BLaER1 treated with 17β-estradiol and CSF1 and Interleukin-3, amounts not matched to agents 10 nM and 100 nM (cell line): Measurements from ENCODE around the gene FCF1.
"Not testable (repeated sequence)": the region's sequence is repeated elsewhere in the genome, so short reads cannot be mapped to it uniquely, and the experiment has no call there.

Experiments used
- H3K27ac ChIP-seq, 11 experiments: shearing (Covaris generic); formaldehyde crosslinking; 2 replicates each; pipeline ENCODE4 v1.8.1; 2022
- H3K27me3 ChIP-seq, 11 experiments: shearing (Covaris generic); formaldehyde crosslinking; 2 replicates each; pipeline ENCODE4 v1.8.1; 2022
- H3K36me3 ChIP-seq, 11 experiments: shearing (Covaris generic); formaldehyde crosslinking; 2 replicates each; pipeline ENCODE4 v1.8.1; 2022
- H3K4me1 ChIP-seq, 10 experiments: shearing (Covaris generic); formaldehyde crosslinking; 2 replicates each; pipeline ENCODE4 v1.8.1; 2022
- H3K4me2 ChIP-seq, 11 experiments: shearing (Covaris generic); formaldehyde crosslinking; 2 replicates each; pipeline ENCODE4 v1.8.1; 2022
- H3K4me3 ChIP-seq, 10 experiments: shearing (Covaris generic); formaldehyde crosslinking; 2 replicates each; pipeline ENCODE4 v1.8.1; 2022
- H3K9ac ChIP-seq, 11 experiments: shearing (Covaris generic); formaldehyde crosslinking; 2 replicates each; pipeline ENCODE4 v1.8.1; 2022
- H3K9me3 ChIP-seq, 11 experiments: shearing (Covaris generic); formaldehyde crosslinking; replicated peaks in 1 of 11; 2 replicates each; pipeline ENCODE4 v1.8.1; 2022
- H4K20me1 ChIP-seq, 11 experiments: shearing (Covaris generic); formaldehyde crosslinking; 2 replicates each; pipeline ENCODE4 v1.8.1; 2022
- Cebpa-rat ChIP-seq, 11 experiments: shearing (Covaris generic); IDR thresholded peaks; 2 replicates each; pipeline ENCODE4 v1.8.1; 2022

FCF1 gene

GRCh38 chr14:74737753-74738325 is 24.9 kb downstream of the FCF1 start:
- H3K36me3 ChIP-seq, result peaks cover 59 to 70% (median 65%) of the 10 kb centered on the region in 11 experiments

GRCh38 chr14:74739293-74740030 is 26.5 kb downstream of the FCF1 start:
- H3K9me3 ChIP-seq, result no peaks in the 10 kb centered on the region
- H3K4me1 ChIP-seq, result 0 out of 20 replicates have a peak, but pooled peaks cover 0 to 4% (median 0%) of the 10 kb centered on the region in 10 experiments
- no peak overlapping the region for H3K4me2 ChIP-seq
- TF ChIP-seq Cebpa-rat (IDR thresholded peaks at IDR 0.05), result no peak
- H4K20me1 ChIP-seq, result no peaks in the 10 kb centered on the region
- no peak overlapping the region for H3K27ac ChIP-seq
- H3K27me3 ChIP-seq, result no peaks in the 10 kb centered on the region
- no peak overlapping the region for H3K4me3 ChIP-seq
- H3K36me3 ChIP-seq, result peaks cover 45 to 55% (median 50%) of the 10 kb centered on the region in 11 experiments
- no peak overlapping the region for H3K9ac ChIP-seq

More at GRCh38 chr14:74737753-74738325, 24.9 kb downstream of the FCF1 start:
- Histone ChIP-seq H3K9ac (no peak overlapping the region), H3K4me3 (no peak overlapping the region), H3K4me2 (no peak overlapping the region), H3K27ac (no peak overlapping the region), H4K20me1 (no peaks in the 10 kb centered on the region), H3K9me3 (no peaks in the 10 kb centered on the region), H3K27me3 (no peaks in the 10 kb centered on the region), H3K4me1 (0 out of 20 replicates have a peak, but pooled peaks cover 0 to 4% (median 0%) of the 10 kb centered on the region in 10 experiments)
- no peak for TF ChIP-seq Cebpa-rat (IDR thresholded peaks at IDR 0.05)

GRCh38 chr14:74747237-74747636 is 34.3 kb downstream of the FCF1 start:
- Histone ChIP-seq H3K9ac (no peak overlapping the region), H3K4me3 (no peak overlapping the region), H4K20me1 (no peaks in the 10 kb centered on the region), H3K9me3 (peaks cover 6 to 13% (median 7%) of the 10 kb centered on the region in 11 experiments; a peak in 21 of 22 replicates), H3K4me1 (no peaks in the 10 kb centered on the region), H3K27ac (no peak overlapping the region), H3K36me3 (no peaks in the 10 kb centered on the region), H3K4me2 (no peak overlapping the region), H3K27me3 (no peaks in the 10 kb centered on the region)
- TF ChIP-seq Cebpa-rat (IDR thresholded peaks at IDR 0.05), result no peak

- no peak for TF ChIP-seq Cebpa-rat (IDR thresholded peaks at IDR 0.05)
- Histone ChIP-seq H3K9ac (no peak overlapping the region), H4K20me1 (no peaks in the 10 kb centered on the region), H3K4me3 (no peak overlapping the region), H3K4me1 (peaks cover 0 to 5% (median 0%) of the 10 kb centered on the region in 10 experiments; a peak in 2 of 20 replicates), H3K36me3 (no peaks in the 10 kb centered on the region), H3K27me3 (no peaks in the 10 kb centered on the region), H3K9me3 (peaks cover 20 to 32% (median 25%) of the 10 kb centered on the region in 11 experiments), H3K27ac (no peak overlapping the region), H3K4me2 (no peak overlapping the region)
These were observed 41.2 kb downstream of the FCF1 start for GRCh38 chr14:74754157-74754556.

- Histone ChIP-seq H3K9ac (no peak overlapping the region), H3K9me3 (peaks cover 20 to 32% (median 25%) of the 10 kb centered on the region in 11 experiments), H3K36me3 (no peaks in the 10 kb centered on the region), H3K27ac (no peak overlapping the region), H3K4me1 (peaks cover 0 to 5% (median 0%) of the 10 kb centered on the region in 10 experiments; a peak in 2 of 20 replicates), H4K20me1 (no peaks in the 10 kb centered on the region), H3K27me3 (no peaks in the 10 kb centered on the region), H3K4me2 (no peak overlapping the region), H3K4me3 (no peak overlapping the region)
- no peak for TF ChIP-seq Cebpa-rat (IDR thresholded peaks at IDR 0.05)
These were observed 42.0 kb downstream of the FCF1 start for GRCh38 chr14:74754899-74755298.

- TF ChIP-seq Cebpa-rat (IDR thresholded peaks at IDR 0.05), result no peak
- Histone ChIP-seq H3K36me3 (no peaks in the 10 kb centered on the region), H3K27ac (no peak overlapping the region), H3K4me1 (peaks cover 0 to 5% (median 0%) of the 10 kb centered on the region in 10 experiments; a peak in 2 of 20 replicates), H3K4me3 (no peak overlapping the region), H3K9ac (no peak overlapping the region), H3K4me2 (no peak overlapping the region), H4K20me1 (no peaks in the 10 kb centered on the region), H3K9me3 (peaks cover 20 to 29% (median 24%) of the 10 kb centered on the region in 11 experiments), H3K27me3 (no peaks in the 10 kb centered on the region)
These were observed 43.4 kb downstream of the FCF1 start for GRCh38 chr14:74756326-74756725.

GRCh38 chr14:74758505-74758904 is 45.6 kb downstream of the FCF1 start:
- not testable (repeated sequence) for H3K9ac ChIP-seq, H3K36me3 ChIP-seq, H3K4me3 ChIP-seq, H4K20me1 ChIP-seq, H3K9me3 ChIP-seq, H3K27me3 ChIP-seq, H3K4me1 ChIP-seq, H3K27ac ChIP-seq
- H3K4me2 ChIP-seq, result 0 out of 22 replicates have a peak overlapping the region, but pooled peaks of 1 of the 11 experiments have one; percentile 28

GRCh38 chr14:74762917-74763802 is 50.2 kb downstream of the FCF1 start, which contains the start of gene YLPM1:
YLPM1 (plus strand) TSS chr14:74763316; CDS start chr14:74763490, 174 bp downstream.
- Histone ChIP-seq H3K4me2 (peak within 1 kb of the TSS; percentile 87 to 99 (median 95)), H3K9me3 (no peaks in the 10 kb centered on the region), H3K9ac (peak within 1 kb of the TSS; percentile 93 to 100 (median 99)), H3K36me3 (peaks cover 4 to 30% (median 12%) of the 10 kb centered on the region in 11 experiments; a peak in 13 of 22 replicates), H3K27ac (peak within 1 kb of the TSS; percentile 89 to 99 (median 98)), H3K4me3 (peak within 1 kb of the TSS; percentile 78 to 99 (median 92)), H4K20me1 (peaks cover 26 to 47% (median 44%) of the 10 kb centered on the region in 11 experiments; a peak in 20 of 22 replicates), H3K27me3 (no peaks in the 10 kb centered on the region), H3K4me1 (peaks cover 34 to 43% (median 42%) of the 10 kb centered on the region in 10 experiments)
- TF ChIP-seq Cebpa-rat (IDR thresholded peaks at IDR 0.05), result no peak
